Measurements from ENCODE around the gene DNASE2B.

DNASE2B gene, protein sequence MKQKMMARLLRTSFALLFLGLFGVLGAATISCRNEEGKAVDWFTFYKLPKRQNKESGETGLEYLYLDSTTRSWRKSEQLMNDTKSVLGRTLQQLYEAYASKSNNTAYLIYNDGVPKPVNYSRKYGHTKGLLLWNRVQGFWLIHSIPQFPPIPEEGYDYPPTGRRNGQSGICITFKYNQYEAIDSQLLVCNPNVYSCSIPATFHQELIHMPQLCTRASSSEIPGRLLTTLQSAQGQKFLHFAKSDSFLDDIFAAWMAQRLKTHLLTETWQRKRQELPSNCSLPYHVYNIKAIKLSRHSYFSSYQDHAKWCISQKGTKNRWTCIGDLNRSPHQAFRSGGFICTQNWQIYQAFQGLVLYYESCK

GRCh38 chr1:84398175-84399155, at the start of gene DNASE2B:
DNASE2B (plus strand) TSS chr1:84398484; CDS start chr1:84398565, 81 bp downstream.
- no peaks in the 10 kb centered on the region for H3K4me1 ChIP-seq (ENCODE audit: insufficient read depth, insufficient read length)
- H3K27me3 ChIP-seq (ENCODE audit: insufficient read depth, insufficient read length): no peaks in the 10 kb centered on the region
- no peak for TF ChIP-seq ZNF274 (IDR thresholded peaks at IDR 0.05; ENCODE audit: low read depth, low read length)
- TF ChIP-seq SUZ12 (IDR thresholded peaks at IDR 0.05; ENCODE audit: extremely low read depth, insufficient read depth, insufficient read length): no peak
- no peaks in the 10 kb centered on the region for H3K36me3 ChIP-seq (ENCODE audit: insufficient read depth, insufficient read length, low read length)
- no peak within 1 kb of the TSS for H3K4me3 ChIP-seq (ENCODE audit: insufficient read length, low read depth)
- H3K9me3 ChIP-seq (ENCODE audit: insufficient read depth, low read length): no peaks in the 10 kb centered on the region
- no peak within 1 kb of the TSS for H3K9ac ChIP-seq (ENCODE audit: insufficient read length, low read depth)
- DNase-seq (ENCODE audit: low read depth, low spot score): no peak

DNA sequence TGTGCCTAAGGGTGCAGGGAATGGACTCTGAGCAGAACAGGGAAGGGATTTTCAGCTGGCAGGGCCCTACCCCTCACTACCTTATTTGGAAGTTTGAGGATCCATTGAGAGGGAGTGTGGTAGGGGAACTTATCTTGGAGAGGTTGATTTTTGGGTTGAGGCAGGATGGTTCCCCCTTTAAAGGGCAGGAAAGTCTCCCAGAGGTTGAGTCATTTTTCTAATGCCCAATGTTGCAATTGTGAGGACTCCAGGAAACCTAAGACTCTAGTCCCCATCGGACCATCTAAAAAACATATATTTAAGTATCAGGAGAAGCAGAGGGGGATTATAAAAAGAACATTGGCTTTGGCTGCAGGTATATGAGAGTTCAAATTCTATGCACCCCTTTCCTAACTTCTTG, 49.5 kb upstream of the DNASE2B start:
- Histone ChIP-seq H3K9ac (ENCODE audit: insufficient read length, low read depth) (no peak overlapping the region), H3K27me3 (ENCODE audit: insufficient read depth, insufficient read length) (no peaks in the 10 kb centered on the region), H3K4me3 (ENCODE audit: insufficient read length, low read depth) (no peak overlapping the region), H3K36me3 (ENCODE audit: insufficient read depth, insufficient read length, low read length) (no peaks in the 10 kb centered on the region), H3K4me1 (ENCODE audit: insufficient read depth, insufficient read length) (no peaks in the 10 kb centered on the region), H3K9me3 (ENCODE audit: insufficient read depth, low read length) (no peaks in the 10 kb centered on the region)
- DNase-seq (ENCODE audit: low read depth, low spot score): no peak
- TF ChIP-seq SUZ12 (IDR thresholded peaks at IDR 0.05; ENCODE audit: extremely low read depth, insufficient read depth, insufficient read length) (no peak), YY1 (IDR thresholded peaks at IDR 0.05; ENCODE audit: insufficient read depth, insufficient read length) (no peak), ZNF274 (IDR thresholded peaks at IDR 0.05; ENCODE audit: low read depth, low read length) (no peak)

DNA sequence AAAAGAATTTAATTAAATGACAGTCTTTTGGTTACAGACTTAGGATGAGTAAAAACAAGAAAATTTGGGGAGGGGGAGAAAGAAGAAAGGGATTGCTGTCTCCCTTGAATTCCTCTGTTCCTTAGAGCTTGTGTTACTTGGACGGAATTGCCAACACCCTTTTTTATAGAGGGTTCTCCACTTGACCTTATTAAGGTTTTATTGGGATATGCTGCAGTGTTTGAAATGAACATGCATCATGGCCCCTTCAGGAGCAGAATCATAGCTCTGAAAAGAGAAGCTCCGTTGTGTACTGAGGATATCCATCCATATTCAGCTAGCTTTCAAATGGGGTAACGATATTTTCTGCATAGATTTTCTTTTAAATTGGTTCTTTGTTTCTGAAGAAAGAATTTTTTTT, 48.2 kb upstream of the DNASE2B start:
- H3K4me3 ChIP-seq (ENCODE audit: insufficient read length, low read depth): no peak overlapping the region
- no peak for TF ChIP-seq YY1 (IDR thresholded peaks at IDR 0.05; ENCODE audit: insufficient read depth, insufficient read length)
- TF ChIP-seq SUZ12 (IDR thresholded peaks at IDR 0.05; ENCODE audit: extremely low read depth, insufficient read depth, insufficient read length): no peak
- no peak for TF ChIP-seq ZNF274 (IDR thresholded peaks at IDR 0.05; ENCODE audit: low read depth, low read length)
- no peaks in the 10 kb centered on the region for H3K27me3 ChIP-seq (ENCODE audit: insufficient read depth, insufficient read length)
- no peak overlapping the region for H3K9ac ChIP-seq (ENCODE audit: insufficient read length, low read depth)
- no peaks in the 10 kb centered on the region for H3K4me1 ChIP-seq (ENCODE audit: insufficient read depth, insufficient read length)
- DNase-seq (ENCODE audit: low read depth, low spot score): no peak
- H3K36me3 ChIP-seq (ENCODE audit: insufficient read depth, insufficient read length, low read length): no peaks in the 10 kb centered on the region
- H3K9me3 ChIP-seq (ENCODE audit: insufficient read depth, low read length): no peaks in the 10 kb centered on the region

- no peak overlapping the region for H3K4me3 ChIP-seq (ENCODE audit: insufficient read length, low read depth)
- TF ChIP-seq ZNF274 (IDR thresholded peaks at IDR 0.05; ENCODE audit: low read depth, low read length) (no peak), YY1 (IDR thresholded peaks at IDR 0.05; ENCODE audit: insufficient read depth, insufficient read length) (no peak), SUZ12 (IDR thresholded peaks at IDR 0.05; ENCODE audit: extremely low read depth, insufficient read depth, insufficient read length) (no peak)
- no peaks in the 10 kb centered on the region for H3K4me1 ChIP-seq (ENCODE audit: insufficient read depth, insufficient read length)
- no peaks in the 10 kb centered on the region for H3K36me3 ChIP-seq (ENCODE audit: insufficient read depth, insufficient read length, low read length)
- DNase-seq (ENCODE audit: low read depth, low spot score): no peak
- H3K9me3 ChIP-seq (ENCODE audit: insufficient read depth, low read length): no peaks in the 10 kb centered on the region
- H3K27me3 ChIP-seq (ENCODE audit: insufficient read depth, insufficient read length): no peaks in the 10 kb centered on the region
- H3K9ac ChIP-seq (ENCODE audit: insufficient read length, low read depth): no peak overlapping the region
Measured at GRCh38 chr1:84350550-84350949, 47.7 kb upstream of the DNASE2B start.

DNA sequence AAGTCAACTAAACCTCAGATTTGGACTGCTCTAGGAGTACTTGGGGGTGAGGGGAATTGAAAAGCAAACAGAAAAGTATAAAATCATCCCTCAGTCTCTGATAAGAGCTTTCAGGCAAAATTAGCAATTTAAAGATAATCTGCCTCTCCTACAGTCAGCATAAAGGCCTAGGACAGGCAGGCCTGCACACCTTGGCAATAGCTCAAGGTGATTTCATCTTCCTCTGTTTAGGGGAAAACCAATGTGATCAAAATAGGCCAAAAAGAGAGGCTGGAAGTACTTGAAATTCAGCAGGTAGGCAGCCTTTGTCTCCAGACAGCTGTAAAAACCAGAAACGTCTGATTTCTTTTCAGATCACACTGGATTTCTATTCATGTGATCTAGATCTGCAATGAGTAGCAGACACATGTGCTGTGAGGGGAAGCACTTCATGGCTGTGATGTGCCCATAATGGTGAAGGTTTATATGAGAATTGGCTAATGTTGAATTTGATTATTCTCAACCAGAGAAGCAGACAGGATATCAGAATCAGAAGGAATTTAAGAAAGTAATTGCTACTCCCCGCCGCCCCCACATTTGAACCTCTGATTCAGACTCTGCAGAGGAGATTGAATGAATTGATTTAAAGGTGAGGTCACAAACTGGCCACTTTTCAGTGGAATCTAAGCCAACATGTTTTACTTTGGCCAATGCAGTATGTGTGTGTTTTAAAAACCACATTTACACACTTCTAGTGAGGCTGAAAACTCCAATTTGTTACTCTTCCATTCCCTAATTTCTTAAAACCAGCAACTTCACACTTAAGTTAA, 45.8 kb upstream of the DNASE2B start:
- no peaks in the 10 kb centered on the region for H3K27me3 ChIP-seq (ENCODE audit: insufficient read depth, insufficient read length)
- no peak for DNase-seq (ENCODE audit: low read depth, low spot score)
- no peak overlapping the region for H3K4me3 ChIP-seq (ENCODE audit: insufficient read length, low read depth)
- H3K4me1 ChIP-seq (ENCODE audit: insufficient read depth, insufficient read length): no peaks in the 10 kb centered on the region
- no peaks in the 10 kb centered on the region for H3K36me3 ChIP-seq (ENCODE audit: insufficient read depth, insufficient read length, low read length)
- no peak for TF ChIP-seq ZNF274 (IDR thresholded peaks at IDR 0.05; ENCODE audit: low read depth, low read length)
- no peak for TF ChIP-seq YY1 (IDR thresholded peaks at IDR 0.05; ENCODE audit: insufficient read depth, insufficient read length)
- no peak for TF ChIP-seq SUZ12 (IDR thresholded peaks at IDR 0.05; ENCODE audit: extremely low read depth, insufficient read depth, insufficient read length)
- H3K9ac ChIP-seq (ENCODE audit: insufficient read length, low read depth): no peak overlapping the region
- no peaks in the 10 kb centered on the region for H3K9me3 ChIP-seq (ENCODE audit: insufficient read depth, low read length)

DNA sequence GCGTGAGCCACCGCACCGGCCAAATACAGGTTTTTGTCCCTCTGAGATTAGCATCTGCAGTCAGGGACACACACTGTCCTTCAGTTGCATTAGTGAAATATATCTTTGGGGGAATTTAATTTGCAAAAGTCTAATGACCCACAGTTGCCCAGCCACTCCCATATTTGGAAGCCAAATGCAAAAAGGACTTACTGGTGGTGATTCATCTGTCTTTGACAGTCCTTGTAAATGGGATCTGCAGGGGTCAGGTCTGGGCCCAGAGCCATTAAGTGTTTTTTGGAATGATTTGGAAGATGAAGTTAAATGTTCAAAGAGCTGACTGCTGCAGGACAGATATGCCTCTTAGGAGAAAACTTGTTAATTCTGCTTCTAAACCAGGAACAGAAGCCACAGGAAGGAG, 44.6 kb upstream of the DNASE2B start:
- DNase-seq (ENCODE audit: low read depth, low spot score): no peak
- Histone ChIP-seq H3K4me1 (ENCODE audit: insufficient read depth, insufficient read length) (no peaks in the 10 kb centered on the region), H3K4me3 (ENCODE audit: insufficient read length, low read depth) (no peak overlapping the region), H3K9ac (ENCODE audit: insufficient read length, low read depth) (no peak overlapping the region), H3K27me3 (ENCODE audit: insufficient read depth, insufficient read length) (no peaks in the 10 kb centered on the region), H3K9me3 (ENCODE audit: insufficient read depth, low read length) (no peaks in the 10 kb centered on the region), H3K36me3 (ENCODE audit: insufficient read depth, insufficient read length, low read length) (no peaks in the 10 kb centered on the region)
- TF ChIP-seq YY1 (IDR thresholded peaks at IDR 0.05; ENCODE audit: insufficient read depth, insufficient read length) (no peak), SUZ12 (IDR thresholded peaks at IDR 0.05; ENCODE audit: extremely low read depth, insufficient read depth, insufficient read length) (no peak), ZNF274 (IDR thresholded peaks at IDR 0.05; ENCODE audit: low read depth, low read length) (no peak)

Measured in NT2/D1 (cell line).